Measurements from ENCODE around the gene TRIM42.

TRIM42 gene

GRCh38 chr3:140677764-140678163 is at the start of gene TRIM42:
Gene TRIM42 (plus strand): TSS chr3:140678064. CDS start chr3:140678230, 166 bp downstream.
- DNase-seq = no peak

- no peak for DNase-seq
These were observed 49.3 kb upstream of the TRIM42 start for GRCh38 chr3:140628606-140629005.

DNA sequence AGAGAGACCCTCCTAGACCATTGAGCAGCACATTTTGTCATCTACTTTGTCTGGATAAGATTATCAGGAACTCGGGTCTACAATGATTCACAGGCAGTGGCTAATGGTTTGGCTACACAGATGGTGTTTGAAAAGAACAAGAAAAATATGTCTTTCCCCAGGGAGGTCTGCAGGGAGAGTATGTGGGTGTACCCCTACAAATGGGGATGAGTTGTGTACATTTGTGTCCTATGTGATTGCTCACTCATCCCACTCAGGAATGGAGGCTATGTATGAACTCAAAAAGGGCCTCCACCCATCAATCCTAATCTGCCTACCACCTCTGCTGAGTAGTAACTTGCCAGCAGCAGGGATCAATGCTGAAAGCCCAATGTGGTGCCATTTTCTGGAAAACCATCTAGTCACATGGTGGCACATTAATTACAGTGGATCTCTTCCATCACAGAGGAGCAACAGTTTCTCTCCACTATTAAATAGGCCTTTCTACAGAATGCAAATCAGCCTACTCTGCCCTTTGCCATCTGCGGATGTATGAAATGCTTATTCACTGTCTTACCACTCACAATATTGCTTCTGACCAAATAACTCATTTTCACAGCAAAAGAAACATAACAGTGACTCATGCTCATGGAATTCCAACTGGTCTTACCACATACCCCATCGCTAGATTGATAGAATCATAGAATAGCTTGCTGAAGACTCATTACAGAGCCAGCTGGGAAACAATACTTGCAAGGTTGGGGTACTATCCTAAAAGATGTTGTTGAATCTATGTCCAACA is 48.3 kb upstream of the TRIM42 start:
- no peak for DNase-seq

DNA sequence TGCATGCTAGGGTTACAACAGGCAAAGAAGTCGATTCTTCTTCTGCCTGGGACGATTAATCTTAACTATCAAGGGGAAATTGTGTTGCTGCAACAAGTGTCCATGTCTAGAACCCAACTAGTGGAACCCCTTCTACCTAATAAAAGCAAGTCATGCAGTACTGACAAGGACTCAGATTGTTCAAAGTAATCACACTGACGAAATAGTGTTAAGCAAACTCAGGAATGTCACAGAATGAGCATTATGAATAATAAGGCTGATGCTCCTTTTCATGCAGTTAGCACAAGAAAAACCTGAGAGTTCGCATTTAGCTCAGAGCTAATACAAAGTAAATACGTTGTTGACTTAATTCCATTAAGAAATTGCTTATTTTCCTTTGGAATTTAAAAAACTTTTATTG is 47.5 kb upstream of the TRIM42 start:
- DNase-seq = no peak

- no peak for DNase-seq
These were observed 47.0 kb upstream of the TRIM42 start for GRCh38 chr3:140630866-140631265.

GRCh38 chr3:140635276-140635675 is 42.6 kb upstream of the TRIM42 start:
- DNase-seq = no peak

GRCh38 chr3:140636406-140637138 is 41.3 kb upstream of the TRIM42 start:
- DNase-seq = no peak

GRCh38 chr3:140651287-140651686 is 26.6 kb upstream of the TRIM42 start:
- DNase-seq = no peak

- DNase-seq = no peak
These were observed 22.2 kb upstream of the TRIM42 start for GRCh38 chr3:140655678-140656077.

DNA sequence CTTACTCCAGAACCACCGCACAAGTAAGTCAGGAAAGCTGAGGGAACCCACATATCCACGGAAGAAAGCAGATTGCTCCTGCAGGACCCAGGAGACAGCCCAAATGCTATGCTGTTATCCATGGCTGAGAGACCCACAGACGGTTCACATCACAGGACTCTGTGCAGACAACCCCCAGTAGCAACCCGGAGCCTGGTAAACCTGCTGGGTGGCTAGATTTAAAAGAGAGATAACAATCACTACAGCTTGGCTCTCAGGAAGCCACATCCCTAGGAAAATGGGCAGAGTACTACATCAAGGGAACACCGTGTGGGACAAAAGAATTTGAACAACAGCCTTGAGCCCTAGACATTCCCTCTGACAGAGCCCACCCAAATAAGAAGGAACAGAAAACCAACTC is 13.8 kb upstream of the TRIM42 start:
- DNase-seq = no peak

- DNase-seq = no peak
These were observed 4.7 kb downstream of the TRIM42 start for GRCh38 chr3:140682586-140682985.

GRCh38 chr3:140686128-140686527 is 8.3 kb downstream of the TRIM42 start:
- DNase-seq = no peak

DNA sequence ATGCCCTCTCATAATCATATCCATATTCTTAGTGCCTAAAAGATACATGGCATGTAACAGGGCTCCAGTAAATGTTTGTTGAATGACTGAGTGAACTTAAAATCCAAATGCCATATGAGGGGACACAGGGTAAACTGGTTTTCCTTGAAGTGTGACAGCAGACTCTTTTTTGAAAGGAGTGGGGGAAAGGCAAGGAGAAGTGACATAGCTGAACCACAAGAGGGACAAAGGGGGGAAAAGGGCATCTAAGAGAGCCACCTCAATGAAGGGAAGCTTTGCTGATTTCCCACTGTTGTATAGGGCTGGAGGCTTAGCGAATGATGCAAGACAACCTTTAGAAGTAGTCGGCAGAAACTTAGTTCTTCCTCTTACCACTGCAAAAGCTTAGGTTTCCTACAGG is 9.1 kb downstream of the TRIM42 start:
- no peak for DNase-seq

DNA sequence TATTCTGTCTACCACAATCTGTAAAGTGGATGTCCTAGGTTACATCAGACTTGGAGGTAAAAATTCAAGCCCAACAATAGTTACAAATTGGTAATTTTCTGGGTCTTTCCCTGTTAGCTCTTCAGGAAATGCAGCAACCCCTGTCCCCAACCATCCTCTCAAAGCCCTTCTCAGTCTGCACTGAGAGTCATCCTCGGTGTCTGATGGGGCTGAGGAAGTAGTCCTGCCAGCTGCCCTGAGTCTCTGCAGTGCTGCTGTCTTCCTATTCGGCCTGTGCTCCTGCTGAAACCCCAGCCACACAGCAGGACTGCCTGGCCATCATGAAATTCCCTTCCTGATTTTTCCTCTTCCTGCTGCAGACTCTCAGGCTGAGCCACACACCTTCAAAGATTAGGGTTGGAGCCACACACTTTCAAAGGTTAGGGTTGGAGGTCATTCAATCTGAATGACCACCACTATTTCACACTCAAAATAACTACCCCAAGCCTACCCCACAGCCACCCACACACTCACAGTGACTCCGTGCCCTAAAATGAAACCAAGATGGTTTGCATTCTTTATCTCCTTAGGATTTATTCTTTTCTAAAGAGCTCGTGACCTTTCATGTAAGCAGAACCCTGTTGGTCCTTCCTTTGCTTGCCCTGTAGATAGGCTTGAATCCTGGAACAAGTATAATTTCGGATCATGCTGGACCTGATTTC is 17.6 kb downstream of the TRIM42 start:
- DNase-seq = no peak

DNA sequence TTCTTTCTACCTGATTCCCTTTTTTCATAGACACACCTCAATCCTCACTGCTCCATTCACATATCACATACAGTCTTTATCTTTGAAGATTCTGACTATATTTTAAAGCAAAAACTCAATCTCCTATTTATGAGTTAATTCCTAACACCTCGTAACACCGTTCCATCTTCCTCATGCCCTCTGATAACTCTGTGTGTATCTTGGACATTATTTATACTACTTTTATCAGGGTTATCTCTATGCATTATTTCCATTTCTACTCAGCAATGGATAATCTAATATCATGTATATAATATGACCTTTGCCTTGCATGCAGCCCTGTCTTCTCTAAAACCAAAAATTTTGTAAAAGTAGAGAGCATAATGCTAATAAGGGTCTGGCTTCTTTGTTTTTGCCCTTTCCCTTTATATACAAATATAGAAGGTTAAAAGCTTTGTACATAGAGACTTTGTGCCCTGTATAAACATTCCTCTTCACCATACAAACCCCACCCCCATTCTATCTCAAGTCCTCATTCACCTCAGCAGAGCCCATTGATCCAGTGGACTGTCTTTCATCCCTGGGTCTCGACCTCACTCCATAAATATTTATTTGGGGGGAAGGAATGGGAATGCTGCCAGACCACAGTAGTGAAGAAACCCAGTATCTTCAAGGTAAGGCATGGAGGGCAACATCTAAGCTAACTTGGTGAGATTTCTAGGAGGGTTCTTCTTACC is 21.8 kb downstream of the TRIM42 start:
- no peak for DNase-seq

DNA sequence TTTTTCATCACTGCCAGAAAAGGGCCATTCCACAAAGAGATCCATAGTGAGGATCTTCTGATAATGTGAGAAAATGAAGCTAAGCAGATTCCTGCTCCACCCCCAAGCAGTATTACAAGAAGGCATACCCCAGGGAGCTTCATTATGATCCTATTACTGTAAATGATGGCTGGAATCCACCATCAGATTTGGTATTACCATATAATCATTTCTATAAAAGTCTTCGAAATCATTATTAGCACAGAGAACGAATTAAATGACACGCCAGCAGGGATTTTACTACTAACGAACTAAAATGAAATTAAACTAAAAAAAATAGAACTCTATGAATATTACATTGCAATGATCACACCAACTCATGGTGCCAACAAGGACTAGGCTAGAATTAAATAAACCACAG is 24.4 kb downstream of the TRIM42 start:
- DNase-seq = no peak

GRCh38 chr3:140703496-140703895 is 25.6 kb downstream of the TRIM42 start:
- DNase-seq = no peak

DNA sequence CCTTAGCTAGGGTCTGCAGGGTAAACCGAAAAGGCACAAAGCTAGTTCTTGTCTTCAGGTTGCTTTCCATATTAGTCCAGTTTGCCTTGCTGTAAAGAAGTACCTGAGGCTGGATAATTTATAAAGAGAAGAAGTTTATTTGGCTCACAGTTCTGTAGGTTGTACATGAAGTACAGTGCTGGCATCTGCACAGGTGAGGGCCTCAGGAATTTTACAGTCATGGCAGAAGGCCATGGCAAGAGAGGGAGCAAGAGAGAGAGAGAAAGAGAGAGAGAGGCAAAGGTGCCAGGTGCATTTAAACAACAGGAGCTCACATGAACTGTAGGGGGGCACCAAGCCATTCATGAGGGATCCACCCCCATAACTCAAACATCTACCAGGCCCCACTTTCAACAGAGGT is 26.9 kb downstream of the TRIM42 start:
- DNase-seq = no peak

DNA sequence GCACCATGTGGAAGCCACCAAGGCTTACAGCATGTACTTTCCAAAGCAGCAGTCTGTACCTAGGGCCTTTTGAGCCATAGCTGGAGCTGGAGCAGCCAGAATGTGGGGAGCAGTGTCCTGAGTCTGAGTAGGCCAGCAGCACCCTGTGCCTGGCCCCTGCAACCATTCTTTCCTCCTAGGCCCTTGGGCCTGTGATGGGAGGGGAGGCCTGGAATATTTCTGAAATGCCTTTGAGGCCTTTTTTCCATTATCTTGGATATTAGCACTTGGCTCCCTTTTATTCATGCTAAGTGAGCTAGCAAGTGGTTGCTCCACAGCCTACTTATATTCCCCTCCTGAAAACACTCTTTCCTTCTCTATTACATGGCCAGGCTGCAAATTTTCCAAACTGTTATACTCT is 28.1 kb downstream of the TRIM42 start:
- DNase-seq = no peak

DNA sequence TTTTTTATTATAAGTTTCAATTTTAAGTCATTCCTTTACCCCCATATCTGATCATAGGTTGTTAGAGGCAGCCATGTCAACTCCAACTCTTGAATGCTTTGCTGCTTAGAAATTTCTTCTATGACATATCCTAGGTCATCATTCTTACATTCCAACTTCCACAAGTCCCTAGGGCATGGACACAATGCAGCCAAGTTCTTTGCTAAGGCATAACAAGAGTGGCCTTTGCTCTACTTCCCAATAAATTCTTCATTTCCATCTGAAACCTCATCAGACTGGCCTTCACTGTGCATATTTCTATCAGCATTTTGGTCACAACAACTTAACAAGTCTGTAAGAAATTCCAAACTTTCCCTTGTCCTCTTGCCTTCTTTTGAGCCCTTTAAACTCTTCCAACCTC is 28.5 kb downstream of the TRIM42 start:
- DNase-seq = no peak

DNA sequence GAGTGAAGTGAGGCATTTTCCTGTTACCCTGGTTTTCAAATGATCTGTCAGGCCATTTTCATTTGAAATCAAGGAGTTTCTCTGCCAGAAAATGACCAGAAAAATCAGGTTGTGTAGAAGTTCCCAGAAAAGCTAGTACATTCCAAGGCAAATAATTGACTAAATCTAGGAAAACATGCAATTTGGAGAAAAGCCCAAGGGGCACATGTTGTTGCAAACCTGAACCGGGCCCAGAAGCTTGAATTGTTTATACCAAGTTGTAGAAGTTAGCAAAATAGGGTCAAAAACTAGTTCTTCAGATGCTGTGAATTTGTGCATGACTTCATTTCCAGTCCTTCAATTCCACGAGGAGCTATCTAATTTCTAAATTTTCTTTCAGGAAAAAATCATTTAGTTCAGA is 31.0 kb downstream of the TRIM42 start:
- DNase-seq = no peak

DNA sequence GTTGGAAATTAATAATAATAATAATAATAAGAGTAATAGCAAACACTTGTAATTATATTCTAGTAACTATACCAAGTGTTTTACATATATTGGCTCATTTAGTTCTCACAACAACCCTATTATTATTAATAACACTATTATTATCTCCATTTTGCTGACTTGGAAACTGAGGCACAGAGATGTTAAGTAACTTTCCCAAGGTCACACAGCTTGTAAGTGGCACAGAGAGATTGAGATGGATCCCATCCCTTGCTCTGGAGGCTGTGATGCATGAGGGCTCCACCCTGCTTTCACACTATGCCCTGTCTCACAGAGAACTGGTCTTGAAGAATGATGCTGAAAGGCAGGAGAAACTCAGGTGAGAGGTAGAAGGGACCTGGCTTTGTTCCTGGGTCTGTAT is 31.9 kb downstream of the TRIM42 start:
- no peak for DNase-seq

- no peak for DNase-seq
These were observed 33.0 kb downstream of the TRIM42 start for GRCh38 chr3:140710711-140711389.

Data from Kasumi-1 (cell line).